ENCODE results near the gene ADGRG1.
"Not testable (repeated sequence)": the region's sequence is repeated elsewhere in the genome, so short reads cannot be mapped to it uniquely, and the experiment has no call there.

Gene ADGRG1

DNA sequence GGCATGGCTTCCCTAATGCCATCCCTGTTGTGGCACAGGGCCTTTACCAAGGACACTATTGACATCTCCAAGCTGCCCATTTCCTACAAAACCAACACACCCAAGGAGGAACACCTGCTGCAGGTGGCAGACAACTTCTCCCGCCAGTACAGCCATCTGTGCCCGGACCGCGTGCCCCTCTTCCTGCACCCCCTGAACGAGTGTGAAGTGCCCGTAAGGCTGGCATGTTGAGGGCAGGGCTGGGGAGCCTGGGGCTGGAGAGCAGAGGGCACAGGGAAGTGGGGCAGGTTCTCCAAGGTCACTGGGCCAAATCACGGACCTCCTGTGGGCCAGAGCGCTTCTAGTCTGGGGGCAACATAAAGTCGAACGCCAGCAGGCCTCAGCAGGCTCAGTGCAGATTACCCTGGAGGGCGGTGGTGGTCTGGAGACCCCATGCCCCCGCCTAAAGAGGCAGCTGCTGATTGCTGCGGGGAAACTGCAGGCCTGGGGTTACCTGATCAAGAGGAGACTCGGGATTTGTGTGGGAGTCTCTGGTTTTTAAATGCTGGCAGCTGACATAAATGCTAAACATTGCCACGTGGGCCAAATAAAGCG, 70.5 kb downstream of the ADGRG1 start:
- in situ Hi-C loops (cut with MboI; ENCODE audit: low sequenced_read_pairs), result no loop called here

DNA sequence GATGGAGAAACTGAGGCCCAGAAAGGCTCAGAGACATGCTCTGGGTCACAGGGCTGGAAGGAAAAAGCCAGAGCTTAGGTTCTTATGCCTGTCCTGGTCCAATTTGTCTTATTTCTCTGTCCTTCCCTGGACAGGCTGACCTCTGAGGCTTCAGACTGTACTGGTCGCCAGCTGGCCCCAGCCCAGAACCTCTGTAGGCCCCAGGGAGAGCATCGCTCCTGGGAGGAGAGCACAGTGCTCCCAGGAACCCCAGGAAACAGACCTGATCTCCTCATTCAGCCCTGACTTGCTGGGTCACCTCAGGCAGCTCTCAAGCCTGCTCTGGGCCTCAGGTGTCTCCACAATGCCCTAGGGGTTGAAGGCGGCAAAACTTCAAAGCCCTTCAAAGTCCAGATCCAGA, 71.1 kb downstream of the ADGRG1 start:
- in situ Hi-C loops (cut with MboI; ENCODE audit: low sequenced_read_pairs), result no loop called here

GRCh38 chr16:57699899-57700298, 71.5 kb downstream of the ADGRG1 start:
- in situ Hi-C loops (cut with MboI; ENCODE audit: low sequenced_read_pairs), result no loop called here

GRCh38 chr16:57700781-57701551, 72.5 kb downstream of the ADGRG1 start:
- in situ Hi-C loops (cut with MboI; ENCODE audit: low sequenced_read_pairs), result no loop called here

- in situ Hi-C loops (cut with MboI; ENCODE audit: low sequenced_read_pairs), result no loop called here
Observed at GRCh38 chr16:57701759-57702371, 73.4 kb downstream of the ADGRG1 start.

GRCh38 chr16:57703416-57704010, 75.1 kb downstream of the ADGRG1 start:
- in situ Hi-C loops (cut with MboI; ENCODE audit: low sequenced_read_pairs), result no loop called here

DNA sequence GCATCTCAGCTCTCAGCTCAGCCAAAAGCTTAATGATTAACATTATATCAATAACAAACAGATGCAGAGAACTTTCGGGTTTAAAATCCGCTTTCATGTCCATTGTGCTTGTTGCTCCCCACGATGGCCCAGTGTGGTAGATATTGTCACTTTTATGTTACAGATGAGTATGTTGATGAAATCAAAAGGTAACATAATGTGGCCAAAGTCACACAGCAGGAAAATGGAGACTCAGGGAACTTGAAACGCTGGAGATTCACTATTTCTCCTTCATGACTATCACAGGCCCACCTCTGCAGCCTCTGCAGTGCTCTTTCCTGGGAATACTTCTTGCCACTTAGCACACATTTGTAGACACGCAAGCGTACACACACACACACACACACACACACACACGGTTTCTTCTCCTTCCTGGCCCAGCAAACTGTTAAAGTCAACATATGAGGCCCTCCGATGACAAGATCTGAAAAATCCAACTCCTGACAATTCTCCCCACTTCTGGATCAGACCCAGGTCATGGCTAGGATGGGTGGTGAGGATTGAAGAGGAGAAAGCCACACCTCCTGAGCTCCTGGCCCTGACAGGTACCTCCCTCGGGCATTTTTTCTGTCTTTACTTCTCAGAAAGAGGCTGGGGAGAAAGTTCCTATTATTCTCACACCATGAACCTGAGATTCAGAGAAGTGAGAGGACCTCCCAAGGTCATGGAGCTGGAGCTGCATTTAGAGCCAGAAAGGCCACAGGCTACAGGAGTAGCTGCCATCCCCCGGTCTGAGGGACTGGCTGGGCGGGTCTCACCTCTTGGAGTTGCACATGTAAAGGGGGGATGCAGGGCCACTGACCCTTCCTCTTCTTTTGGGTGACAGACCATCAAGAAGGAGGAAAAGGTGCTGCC, 75.8 kb downstream of the ADGRG1 start:
- in situ Hi-C loops (cut with MboI; ENCODE audit: low sequenced_read_pairs), result no loop called here

GRCh38 chr16:57704905-57705852, 76.7 kb downstream of the ADGRG1 start:
- in situ Hi-C loops (cut with MboI; ENCODE audit: low sequenced_read_pairs), result no loop called here

- in situ Hi-C loops (cut with MboI; ENCODE audit: low sequenced_read_pairs), result no loop called here
Observed at GRCh38 chr16:57706717-57707116, 78.3 kb downstream of the ADGRG1 start.

- in situ Hi-C loops (cut with MboI; ENCODE audit: low sequenced_read_pairs), result no loop called here
Observed at GRCh38 chr16:57707331-57707730, 78.9 kb downstream of the ADGRG1 start.

GRCh38 chr16:57708168-57708567, 79.7 kb downstream of the ADGRG1 start:
- in situ Hi-C loops (cut with MboI; ENCODE audit: low sequenced_read_pairs), result no loop called here

GRCh38 chr16:57709663-57710062, 81.2 kb downstream of the ADGRG1 start:
- in situ Hi-C loops (cut with MboI; ENCODE audit: low sequenced_read_pairs), result no loop called here

DNA sequence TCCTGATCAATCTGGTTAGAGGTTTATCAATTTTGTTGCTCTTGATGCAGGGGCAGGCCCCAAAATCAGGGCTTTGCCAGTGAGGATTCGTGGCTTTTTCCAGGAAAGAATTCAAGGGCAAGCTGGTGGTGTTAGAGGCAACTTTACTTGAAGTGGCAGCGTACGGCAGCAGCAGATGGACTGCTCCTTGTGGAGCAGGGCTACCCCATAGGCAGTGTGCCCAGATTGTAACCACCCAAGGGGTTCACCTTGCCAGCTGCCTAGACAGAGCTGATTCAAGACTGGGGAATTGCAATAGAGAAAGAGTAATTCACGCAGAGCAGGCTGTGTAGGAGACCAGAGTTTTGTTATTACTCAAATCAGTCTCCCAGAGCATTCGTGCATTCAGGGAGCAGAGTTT, 82.9 kb downstream of the ADGRG1 start:
- in situ Hi-C loops (cut with MboI; ENCODE audit: low sequenced_read_pairs), result no loop called here

GRCh38 chr16:57711993-57712392, 83.6 kb downstream of the ADGRG1 start:
- in situ Hi-C loops (cut with MboI; ENCODE audit: low sequenced_read_pairs), result no loop called here

DNA sequence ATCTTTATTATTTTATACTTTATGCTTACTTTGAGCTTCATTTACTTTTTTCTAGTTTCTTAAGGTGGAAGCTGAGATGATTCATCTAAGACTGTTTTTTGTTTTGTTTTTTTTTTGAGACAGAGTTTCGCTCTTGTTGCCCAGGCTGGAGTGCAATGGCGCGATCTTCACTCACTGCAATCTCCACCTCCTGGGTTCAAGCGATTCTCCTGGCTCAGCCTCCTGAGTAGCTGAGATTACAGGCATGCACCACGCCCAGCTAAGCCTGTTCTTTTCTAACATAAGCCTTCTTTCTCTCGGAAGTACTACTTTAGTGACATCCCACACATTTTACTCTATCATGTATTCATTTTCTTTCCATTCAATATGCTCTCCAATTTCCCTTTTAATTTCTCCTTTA, 84.1 kb downstream of the ADGRG1 start:
- in situ Hi-C loops (cut with MboI; ENCODE audit: low sequenced_read_pairs), result not testable (repeated sequence)

DNA sequence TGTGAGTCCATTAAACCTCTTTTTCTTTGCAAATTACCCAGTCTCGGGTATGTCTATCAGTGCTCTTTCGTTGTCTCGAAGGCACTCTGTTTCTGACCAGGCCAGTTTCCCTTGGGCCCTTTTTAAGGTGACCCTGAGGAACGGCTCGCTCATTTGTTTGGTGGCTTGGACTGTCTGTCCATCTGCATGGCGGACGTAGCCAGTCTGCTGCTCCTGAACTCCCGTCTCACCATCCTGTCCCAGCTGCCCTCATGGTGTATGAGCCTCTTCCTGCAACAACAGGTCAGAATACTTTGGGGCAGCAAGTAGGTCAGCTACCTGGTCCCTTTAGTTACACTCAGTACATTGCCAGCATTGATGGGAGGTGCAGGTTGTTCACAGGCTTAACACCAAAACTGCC, 85.2 kb downstream of the ADGRG1 start:
- in situ Hi-C loops (cut with MboI; ENCODE audit: low sequenced_read_pairs), result no loop called here

GRCh38 chr16:57714047-57714446, 85.6 kb downstream of the ADGRG1 start:
- in situ Hi-C loops (cut with MboI; ENCODE audit: low sequenced_read_pairs), result no loop called here
